ENCODE measurements around the gene UBL4B.

DNA sequence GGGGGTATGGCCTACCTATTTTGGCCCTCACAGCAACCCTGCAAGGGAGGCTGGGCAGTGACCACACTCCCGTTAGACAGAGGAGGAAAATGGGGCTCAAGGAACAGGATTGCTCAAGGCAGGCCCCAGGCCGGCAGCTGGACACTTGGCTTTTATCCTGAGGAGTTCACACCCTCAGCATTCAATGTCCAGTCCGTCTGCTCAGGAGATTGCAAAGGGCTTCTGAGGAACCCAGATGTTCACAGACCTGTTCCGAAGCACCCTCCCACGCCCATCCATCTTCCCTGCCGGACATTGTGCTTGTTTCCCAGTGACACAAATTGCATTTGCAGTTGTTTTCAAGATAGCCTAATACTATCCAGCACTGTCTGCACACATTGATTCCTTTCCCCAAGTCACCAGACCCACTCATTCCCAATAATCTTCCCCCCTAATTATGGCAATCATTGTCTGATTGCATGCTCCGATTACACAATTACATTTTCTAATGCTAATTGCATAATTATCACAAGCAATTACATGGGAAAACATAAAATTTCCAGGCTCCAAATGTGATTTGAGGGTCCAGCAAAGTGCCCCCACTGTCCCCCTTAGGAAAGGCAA is 4.3 kb upstream of the UBL4B start:
- TF ChIP-seq, protein P1, sequence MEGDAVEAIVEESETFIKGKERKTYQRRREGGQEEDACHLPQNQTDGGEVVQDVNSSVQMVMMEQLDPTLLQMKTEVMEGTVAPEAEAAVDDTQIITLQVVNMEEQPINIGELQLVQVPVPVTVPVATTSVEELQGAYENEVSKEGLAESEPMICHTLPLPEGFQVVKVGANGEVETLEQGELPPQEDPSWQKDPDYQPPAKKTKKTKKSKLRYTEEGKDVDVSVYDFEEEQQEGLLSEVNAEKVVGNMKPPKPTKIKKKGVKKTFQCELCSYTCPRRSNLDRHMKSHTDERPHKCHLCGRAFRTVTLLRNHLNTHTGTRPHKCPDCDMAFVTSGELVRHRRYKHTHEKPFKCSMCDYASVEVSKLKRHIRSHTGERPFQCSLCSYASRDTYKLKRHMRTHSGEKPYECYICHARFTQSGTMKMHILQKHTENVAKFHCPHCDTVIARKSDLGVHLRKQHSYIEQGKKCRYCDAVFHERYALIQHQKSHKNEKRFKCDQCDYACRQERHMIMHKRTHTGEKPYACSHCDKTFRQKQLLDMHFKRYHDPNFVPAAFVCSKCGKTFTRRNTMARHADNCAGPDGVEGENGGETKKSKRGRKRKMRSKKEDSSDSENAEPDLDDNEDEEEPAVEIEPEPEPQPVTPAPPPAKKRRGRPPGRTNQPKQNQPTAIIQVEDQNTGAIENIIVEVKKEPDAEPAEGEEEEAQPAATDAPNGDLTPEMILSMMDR (conservative IDR thresholded peaks at IDR 0.05; ENCODE audit: low read depth in 2 of 2) = no peak
- TF ChIP-seq POLR2AphosphoS5 (IDR thresholded peaks at IDR 0.05; ENCODE audit: low read depth) (no peak), EZH2phosphoT487 (IDR thresholded peaks at IDR 0.05; ENCODE audit: unreplicated experiment) (no peak)
